NCI-H2196 treated with DMSO at 0.1 percent for 48 hours (cell line): Measurements from ENCODE around the gene PFKM.
A peak's percentile ranks its signal among the peaks of the same experiment; 100 is the strongest.

Source experiments
- DNase-seq: peaks from one replicate; lab custom pipeline; 2025; ENCODE audit not compliant: unreplicated experiment; lab: John Stamatoyannopoulos, UW

Gene PFKM

DNA sequence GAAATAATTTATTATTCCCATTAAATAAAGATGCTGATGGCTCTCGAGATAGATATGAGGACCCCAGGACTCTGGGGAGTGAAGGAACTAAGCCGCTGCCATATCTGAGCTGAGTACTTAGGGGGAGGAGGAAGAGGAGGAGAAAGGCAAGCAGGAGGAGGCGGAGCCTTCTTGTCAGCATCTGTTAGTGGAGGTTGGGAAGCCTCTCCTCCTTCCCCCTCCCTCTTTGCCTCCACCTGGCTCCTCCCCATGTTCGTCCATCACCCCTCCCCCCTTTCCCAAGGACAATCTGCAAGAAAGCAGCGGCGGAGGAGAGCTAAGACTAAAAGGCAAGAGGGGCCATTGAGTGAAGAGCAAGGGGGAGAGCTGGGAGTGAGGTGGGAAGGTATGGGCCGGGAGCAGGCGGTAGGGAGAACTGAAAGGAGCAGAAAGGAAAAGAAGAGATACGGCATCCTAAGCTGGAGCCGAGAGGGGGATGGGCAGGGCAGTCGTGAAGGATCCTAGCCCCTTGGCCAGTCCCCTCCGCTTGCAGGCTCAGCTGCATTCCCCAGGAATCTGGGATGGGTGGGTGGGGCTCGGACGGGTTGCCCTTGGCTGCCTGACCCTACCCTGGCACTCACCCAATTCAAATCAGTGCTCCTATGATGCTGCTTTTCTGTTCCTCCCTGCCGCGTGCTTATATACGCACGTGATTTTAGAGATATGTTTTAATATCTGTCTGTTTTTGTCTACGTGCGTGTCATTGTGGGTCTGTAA, at the start of gene PFKM:
PFKM (plus strand) TSS at position 287 of the 756 bp plus-strand sequence. CDS start 3,411 bp downstream, outside the sequence.
- peak; percentile 89 for DNase-seq

- DNase-seq, result no peak
These were observed 49.1 kb upstream of the PFKM start for GRCh38 chr12:48070033-48070432.

- no peak for DNase-seq
These were observed 48.4 kb upstream of the PFKM start for GRCh38 chr12:48070731-48071130.

DNA sequence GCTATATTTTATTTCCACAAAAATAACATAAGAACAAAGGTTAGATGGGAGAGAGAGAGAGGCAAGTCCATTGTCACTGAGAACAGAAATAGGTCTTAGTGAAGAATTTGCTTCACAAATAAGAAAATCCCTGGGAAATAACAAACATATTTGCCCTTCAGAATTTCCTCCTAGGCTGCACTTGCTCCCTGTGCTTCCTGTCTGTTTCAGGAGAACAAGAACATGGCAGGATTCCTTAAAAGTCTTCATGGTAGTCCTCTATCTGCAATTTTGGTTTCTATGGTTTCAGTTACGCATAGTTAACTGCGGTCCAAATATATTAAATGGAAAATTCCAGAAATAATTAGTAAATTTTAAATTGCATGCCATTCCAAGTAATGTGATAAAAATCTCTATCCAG, 47.4 kb upstream of the PFKM start:
- DNase-seq, result no peak

- DNase-seq, result no peak
These were observed 46.9 kb upstream of the PFKM start for GRCh38 chr12:48072266-48072665.

DNA sequence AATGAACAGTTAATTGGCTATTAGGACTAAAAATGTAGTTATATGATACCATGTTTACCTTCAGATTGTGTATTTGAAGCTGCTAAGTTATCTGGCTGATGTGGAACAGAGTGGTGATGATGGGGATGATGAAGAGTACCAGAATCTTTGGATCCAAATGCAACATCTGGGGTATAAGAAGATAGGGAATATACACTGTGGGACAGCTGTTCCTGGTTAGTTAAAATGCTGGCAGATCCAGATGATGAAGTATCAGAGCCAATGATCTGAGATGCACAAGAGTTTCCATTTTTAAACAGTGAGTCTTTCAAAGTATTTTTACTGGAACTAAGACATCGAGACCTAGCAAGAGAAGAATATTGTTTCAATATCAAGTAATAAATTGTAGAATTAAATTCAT, 44.9 kb upstream of the PFKM start:
- no peak for DNase-seq

DNA sequence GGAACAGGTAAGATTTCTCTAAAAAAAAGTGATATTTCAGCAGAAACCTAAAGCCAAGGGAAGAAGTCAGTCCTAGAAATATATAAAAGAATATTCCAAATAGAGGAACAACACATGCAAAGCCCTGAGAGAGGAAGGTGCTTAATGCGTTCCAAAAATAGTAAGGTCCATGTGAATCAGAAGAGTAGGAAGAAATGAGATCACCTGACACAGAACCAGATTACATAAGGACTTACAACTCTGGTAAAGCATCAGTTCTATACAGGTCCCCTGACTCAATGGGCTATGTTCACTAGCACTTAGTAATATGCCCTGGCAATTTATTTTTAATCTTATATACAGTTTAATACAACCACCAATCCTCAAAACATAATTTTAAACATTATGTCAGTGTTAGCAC, 43.3 kb upstream of the PFKM start:
- DNase-seq, result no peak

DNA sequence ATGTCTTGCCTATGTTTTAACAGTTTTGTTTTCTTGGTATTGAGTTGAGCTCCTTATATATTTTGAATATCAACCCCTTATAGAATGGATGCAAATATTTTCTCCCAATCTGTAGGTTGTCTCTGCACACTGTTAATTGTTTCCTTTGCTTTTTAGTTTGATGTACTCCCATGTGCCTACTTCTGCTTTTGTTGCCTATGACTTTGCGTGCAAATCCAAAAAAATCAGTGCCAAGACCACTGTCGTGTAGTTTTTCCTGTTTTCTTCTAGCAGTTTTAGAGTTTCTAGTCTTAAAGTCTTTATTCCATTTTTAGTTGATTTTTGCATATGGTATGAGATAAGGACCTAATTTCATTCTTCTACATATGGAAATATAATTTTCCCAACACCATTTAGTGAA, 42.1 kb upstream of the PFKM start:
- DNase-seq, result no peak

- DNase-seq, result no peak
These were observed 40.3 kb upstream of the PFKM start for GRCh38 chr12:48078901-48079300.

DNA sequence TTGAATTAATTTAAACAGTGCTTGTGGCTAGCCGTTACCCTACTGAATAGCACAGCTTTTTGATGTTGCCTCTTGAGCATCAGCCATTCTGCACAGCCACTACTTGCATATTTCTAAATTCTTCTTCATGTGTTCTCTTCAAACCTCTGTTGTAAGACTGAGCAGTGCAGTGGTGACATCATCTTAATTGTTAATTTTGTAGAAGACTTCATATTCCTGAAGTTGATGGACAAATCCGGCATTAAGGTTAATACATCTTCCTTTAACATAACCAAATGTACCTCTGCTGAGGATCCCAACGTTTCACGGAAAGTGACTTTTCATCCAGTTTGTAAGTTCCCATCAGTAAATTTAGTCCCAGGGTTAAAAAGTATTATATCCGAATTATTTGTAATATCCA, 38.9 kb upstream of the PFKM start:
- no peak for DNase-seq

- DNase-seq, result no peak
These were observed 38.3 kb upstream of the PFKM start for GRCh38 chr12:48080821-48081220.

GRCh38 chr12:48084066-48084465, 35.1 kb upstream of the PFKM start:
- DNase-seq, result no peak

DNA sequence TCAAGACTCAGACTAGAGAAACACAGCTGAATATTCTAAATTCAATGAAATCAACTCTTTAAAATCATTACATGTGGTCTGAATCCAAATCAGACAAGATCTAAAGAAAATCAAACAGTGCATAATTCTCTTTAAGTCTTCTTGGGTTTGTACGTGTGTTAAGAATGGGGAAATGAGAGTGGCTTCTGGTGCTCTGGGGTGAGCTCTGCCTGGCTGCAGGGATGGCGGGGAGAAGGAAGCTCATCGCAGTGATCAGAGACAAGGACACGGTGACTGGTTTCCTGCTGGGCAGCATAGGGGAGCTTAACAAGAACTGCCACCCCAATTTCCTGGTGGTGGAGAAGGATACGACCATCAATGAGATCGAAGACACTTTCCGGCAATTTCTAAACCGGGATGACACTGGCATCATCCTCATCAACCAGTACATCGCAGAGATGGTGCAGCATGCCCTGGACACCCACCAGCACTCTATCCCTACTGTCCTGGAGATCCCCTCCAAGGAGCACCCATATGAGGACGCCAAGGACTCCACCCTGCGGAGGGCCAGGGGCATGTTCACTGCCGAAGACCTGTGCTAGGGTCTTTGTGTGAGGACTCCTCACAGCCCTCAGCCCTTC, 34.2 kb upstream of the PFKM start:
- DNase-seq, result no peak

GRCh38 chr12:48086327-48086726, 32.8 kb upstream of the PFKM start:
- no peak for DNase-seq

GRCh38 chr12:48092611-48093010, 26.6 kb upstream of the PFKM start:
- DNase-seq, result no peak

GRCh38 chr12:48104531-48104930, 14.6 kb upstream of the PFKM start:
- no peak for DNase-seq

- no peak for DNase-seq
These were observed 13.8 kb upstream of the PFKM start for GRCh38 chr12:48105321-48105866.

DNA sequence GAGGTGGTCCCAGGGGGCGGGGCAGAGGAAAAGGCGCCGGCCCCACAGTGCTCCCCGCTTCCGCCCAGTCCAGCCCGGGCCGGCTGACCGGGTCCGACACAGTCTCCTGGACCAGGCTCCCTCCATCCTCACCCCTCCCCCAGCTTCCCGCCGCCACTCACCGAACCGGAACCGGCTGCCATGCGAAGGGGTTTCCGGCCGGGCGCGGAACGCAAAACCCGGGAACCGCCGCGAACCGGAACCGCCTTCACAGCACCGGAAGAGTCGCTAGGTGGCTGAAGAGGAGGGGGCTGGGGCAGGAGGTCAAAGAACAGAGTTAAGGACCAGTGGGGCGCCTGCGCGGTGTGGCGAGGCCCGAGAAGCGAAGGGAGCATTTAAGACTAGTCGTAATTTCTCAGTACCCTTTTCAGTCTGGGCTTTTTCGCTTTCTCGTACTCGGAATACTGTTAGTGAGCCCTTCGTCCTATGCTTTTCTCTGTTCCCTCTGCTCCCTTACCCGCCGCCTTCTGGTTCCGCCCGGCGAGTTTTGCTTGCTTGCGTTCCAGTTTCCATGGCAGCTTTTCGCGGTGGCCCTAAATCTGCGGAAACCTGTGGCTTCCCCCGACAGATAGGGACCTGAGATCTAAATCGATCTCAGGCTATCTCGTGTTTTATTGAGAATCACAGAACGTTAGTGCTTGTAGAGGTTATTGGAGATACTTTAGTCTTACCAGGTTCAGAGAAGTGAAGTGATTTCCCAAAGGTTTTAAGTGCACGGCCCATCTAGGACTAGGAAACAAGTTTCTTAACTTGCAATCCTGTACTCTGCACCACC, 13.1 kb upstream of the PFKM start, which contains the start of gene SENP1:
SENP1 (minus strand) TSS at position 213 of the 814 bp plus-strand sequence. CDS start 4,607 bp downstream, outside the sequence.
- peak; percentile 79 for DNase-seq

DNA sequence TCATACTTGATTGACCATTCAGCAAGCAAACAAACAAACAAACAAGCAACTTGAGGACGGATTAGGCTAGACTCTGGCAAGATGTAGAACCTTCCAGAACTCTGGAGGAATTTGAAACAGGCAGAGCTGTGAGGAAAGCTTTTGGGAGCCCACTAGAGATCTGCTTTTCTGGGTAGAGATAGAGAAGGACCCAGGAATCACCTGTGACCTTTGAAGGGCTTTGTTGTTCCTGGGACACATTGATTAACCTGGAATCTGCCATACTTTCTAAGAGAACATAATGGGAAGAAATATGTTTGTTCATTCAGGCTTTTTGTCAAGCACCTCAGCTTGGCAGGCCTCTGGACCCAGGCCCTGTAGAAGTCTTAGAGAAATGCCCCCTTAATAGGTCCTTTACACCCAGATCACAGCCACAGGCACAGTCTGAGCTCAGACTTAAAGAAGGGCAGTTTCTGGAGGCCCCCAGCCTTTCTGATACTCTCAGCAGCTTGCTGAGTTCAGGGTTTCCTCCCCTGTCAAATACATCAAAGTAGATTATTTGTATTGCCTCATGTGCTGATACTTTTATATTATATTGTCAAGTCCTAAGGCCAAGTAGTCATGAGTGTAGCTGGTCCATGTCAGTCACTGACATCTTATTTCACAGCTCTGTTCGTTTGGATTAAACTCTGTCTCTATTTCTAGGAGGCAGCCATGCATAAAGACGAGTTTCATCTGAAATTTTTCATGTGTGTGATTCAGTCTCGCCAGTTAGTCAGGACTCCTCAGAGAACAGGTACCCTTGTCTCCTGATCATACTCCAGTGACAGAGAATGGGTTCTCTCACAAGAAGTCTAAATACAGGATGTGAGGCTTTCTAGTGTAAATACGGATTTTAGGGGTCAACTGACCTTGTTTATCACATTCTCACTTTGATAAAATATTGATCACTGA, 12.2 kb upstream of the PFKM start:
- DNase-seq, result no peak

DNA sequence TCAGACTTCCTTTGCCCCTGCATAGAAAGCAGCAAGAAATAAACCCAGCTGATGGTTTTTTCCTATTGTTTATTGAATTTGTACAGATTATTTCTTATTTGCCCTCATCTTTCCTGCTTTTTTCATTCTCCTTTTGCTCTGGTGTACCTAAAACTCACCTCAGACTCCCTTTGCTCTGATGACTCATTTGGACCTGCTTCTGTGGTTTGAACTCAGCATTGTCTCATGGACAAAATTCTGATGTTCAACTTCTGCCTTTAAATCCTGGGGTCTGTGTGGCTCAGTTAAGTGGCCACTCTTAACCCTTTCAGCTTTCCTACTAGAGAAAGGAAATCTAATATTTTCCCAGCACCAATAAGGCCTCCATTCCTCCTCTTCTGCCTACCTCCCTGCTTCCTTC, 9.7 kb upstream of the PFKM start:
- no peak for DNase-seq
